Large intestine (tissue), 3 donors: ENCODE data around the gene ZRSR2. TPM values are rescaled to one million over a fixed set of nuclear protein-coding genes. Genes with fewer than 3 reads are reported as not detected.
A peak's percentile ranks its signal among the peaks of the same experiment; 100 is the strongest.

Experiments
- DNase-seq, 2 donors: peaks; one replicate each; pipeline versions ENCODE4 v3.0.0 to v3.0.0-alpha.2; 2013
- H3K27ac ChIP-seq: one replicate; pipeline ENCODE4 v1.5.1; 2013; ENCODE audit warnings: low read length
- H3K27me3 ChIP-seq: 2 replicates; pipeline ENCODE4 v1.6.1; 2013; ENCODE audit warnings: low read length; ENCODE audit not compliant: control insufficient read depth, insufficient read depth
- H3K36me3 ChIP-seq: 2 replicates; pipeline ENCODE4 v1.6.1; 2013; ENCODE audit warnings: low read length; ENCODE audit not compliant: control insufficient read depth, insufficient read depth
- H3K4me1 ChIP-seq: one replicate; pipeline ENCODE4 v1.6.1; 2013; ENCODE audit warnings: low read length; ENCODE audit not compliant: control insufficient read depth, insufficient read depth
- H3K4me3 ChIP-seq: one replicate; pipeline ENCODE4 v1.5.1; 2013; ENCODE audit warnings: low read length
- H3K9me3 ChIP-seq: one replicate; pipeline ENCODE4 v1.6.1; 2013; ENCODE audit warnings: mild to moderate bottlenecking, low read depth, low read length, moderate library complexity; ENCODE audit not compliant: control insufficient read depth
- WGBS: methylation state at CpG from one replicate; pipeline ENCODE4 v1.1.5; 2013; ENCODE audit warnings: low lambda C conversion rate; ENCODE audit not compliant: insufficient coverage; 5-methylcytosine and 5-hydroxymethylcytosine counted together
- polyA plus RNA-seq: library from polyadenylated mRNA; unstranded; fragments of 120-200 nt; gene quantifications from one replicate; pipeline ENCODE4 v1.2.1, GENCODE V29; 2013

Gene ZRSR2
- polyA plus RNA-seq, 1 donor: 13.5 TPM

DNA sequence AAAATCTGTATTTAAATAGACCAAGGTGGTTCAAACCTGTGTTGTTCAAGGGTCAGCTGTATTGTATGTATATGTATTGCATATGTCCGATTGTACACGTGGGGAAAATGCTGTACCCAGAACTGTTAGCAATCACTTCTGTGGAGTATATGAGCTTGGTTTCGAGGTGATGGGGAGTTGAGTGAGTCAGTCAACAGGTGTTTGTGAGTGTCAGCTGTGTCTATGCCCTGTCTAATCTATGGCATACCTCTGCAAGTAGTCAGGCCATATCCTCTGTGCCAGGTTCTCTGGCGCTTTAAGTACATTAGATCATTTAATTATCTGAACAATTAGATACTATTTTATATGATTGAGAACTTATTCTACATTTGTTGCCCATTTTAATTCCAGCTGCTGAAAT lies 7.4 kb downstream of the ZRSR2 start:
- H3K27ac ChIP-seq: no peak overlapping the region
- no peak for DNase-seq
- peaks cover 4% of the 10 kb centered on the region for H3K36me3 ChIP-seq
- H3K9me3 ChIP-seq: no peaks in the 10 kb centered on the region
- H3K27me3 ChIP-seq: no peaks in the 10 kb centered on the region
- H3K4me3 ChIP-seq: no peak overlapping the region
- H3K4me1 ChIP-seq: no peaks in the 10 kb centered on the region
- WGBS: no CpG with 5 or more reads among the region's 4 CpGs

DNA sequence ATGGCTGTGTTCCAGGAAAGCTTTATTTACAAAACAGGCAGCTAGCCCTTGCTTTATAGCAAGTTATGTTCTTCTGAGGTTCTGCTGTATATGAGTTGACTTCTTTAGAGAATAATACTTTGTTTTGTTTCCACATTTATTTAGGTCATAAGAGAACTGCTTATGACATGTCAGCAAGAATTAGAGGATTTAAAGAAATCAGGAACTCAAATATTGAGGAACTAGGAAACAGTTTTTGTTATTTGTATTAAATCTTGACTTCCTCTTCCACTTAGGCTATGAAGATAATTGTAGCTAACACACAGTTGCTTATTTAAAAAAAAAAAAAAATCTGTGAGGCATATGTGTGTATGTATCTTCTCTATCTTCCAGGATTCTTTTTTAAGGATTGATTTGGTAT lies 14.3 kb downstream of the ZRSR2 start:
- H3K27me3 ChIP-seq: no peaks in the 10 kb centered on the region
- H3K27ac ChIP-seq: no peak overlapping the region
- no peak overlapping the region for H3K4me3 ChIP-seq
- no peak for DNase-seq
- no peaks in the 10 kb centered on the region for H3K4me1 ChIP-seq
- no peaks in the 10 kb centered on the region for H3K9me3 ChIP-seq
- peaks cover 6% of the 10 kb centered on the region for H3K36me3 ChIP-seq

DNA sequence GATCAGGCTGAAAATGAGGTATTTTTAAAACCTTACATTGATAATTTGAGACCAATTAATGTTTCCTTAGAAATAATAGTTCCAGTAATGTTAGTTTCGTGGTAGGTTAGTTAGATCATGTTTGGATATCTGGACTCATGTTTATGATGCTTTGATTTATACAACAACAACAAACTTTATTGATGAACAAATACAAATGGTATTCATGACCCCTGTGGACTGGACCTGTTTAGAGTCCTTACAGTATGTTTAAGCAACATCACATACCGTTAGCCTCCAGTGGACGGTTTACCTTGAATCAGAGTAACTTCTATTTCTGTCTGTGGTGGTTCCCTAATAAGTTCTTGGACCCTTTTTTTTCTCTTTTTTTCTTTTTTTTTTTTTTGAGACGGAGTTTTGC lies 18.0 kb downstream of the ZRSR2 start:
- H3K36me3 ChIP-seq: peaks cover 17% of the 10 kb centered on the region
- no peaks in the 10 kb centered on the region for H3K9me3 ChIP-seq
- WGBS: no CpG with 5 or more reads among the region's 4 CpGs
- H3K27me3 ChIP-seq: no peaks in the 10 kb centered on the region
- no peak overlapping the region for H3K4me3 ChIP-seq
- no peaks in the 10 kb centered on the region for H3K4me1 ChIP-seq
- no peak overlapping the region for H3K27ac ChIP-seq
- DNase-seq: no peak

DNA sequence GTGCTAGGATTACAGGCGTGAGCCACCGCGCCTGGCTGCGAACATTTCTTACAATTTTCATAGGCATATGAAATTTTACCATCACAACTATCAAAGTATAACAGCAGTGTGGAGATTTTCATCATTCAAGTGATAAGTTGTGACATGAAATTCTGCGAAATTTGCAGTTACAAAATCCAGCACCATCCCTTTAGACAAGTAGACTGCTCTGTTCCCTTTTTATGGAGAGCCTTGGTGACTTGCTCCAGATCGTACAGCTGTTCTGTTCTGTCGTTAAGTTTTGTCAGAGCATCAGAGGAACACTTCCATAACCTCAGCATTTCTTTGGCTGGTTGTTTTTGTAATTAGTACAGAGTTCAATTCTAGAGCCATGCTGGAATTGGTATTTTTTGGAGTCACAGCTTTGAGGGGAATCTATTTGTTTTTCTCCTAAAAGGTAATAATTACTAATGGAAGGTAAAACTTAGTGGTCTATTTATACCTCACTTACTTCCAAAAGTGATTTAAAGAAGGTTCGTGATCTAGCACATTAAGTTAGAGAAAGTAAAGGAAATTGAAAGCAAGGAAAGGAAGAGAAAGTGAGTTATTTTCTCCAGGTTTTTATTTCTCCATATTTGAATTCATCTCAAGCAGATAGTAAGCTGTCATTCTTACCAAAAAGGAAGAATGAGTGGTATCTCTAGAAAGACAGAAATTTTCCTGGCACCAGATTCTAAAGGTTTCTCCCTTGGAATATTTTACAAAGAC lies 22.1 kb downstream of the ZRSR2 start:
- H3K4me1 ChIP-seq: no peaks in the 10 kb centered on the region
- 100% methylated on average over 2 of the region's 8 CpGs for WGBS
- H3K27ac ChIP-seq: no peak overlapping the region
- no peak overlapping the region for H3K4me3 ChIP-seq
- no peak for DNase-seq
- H3K36me3 ChIP-seq: peaks cover 26% of the 10 kb centered on the region
- H3K9me3 ChIP-seq: no peaks in the 10 kb centered on the region
- no peaks in the 10 kb centered on the region for H3K27me3 ChIP-seq

DNA sequence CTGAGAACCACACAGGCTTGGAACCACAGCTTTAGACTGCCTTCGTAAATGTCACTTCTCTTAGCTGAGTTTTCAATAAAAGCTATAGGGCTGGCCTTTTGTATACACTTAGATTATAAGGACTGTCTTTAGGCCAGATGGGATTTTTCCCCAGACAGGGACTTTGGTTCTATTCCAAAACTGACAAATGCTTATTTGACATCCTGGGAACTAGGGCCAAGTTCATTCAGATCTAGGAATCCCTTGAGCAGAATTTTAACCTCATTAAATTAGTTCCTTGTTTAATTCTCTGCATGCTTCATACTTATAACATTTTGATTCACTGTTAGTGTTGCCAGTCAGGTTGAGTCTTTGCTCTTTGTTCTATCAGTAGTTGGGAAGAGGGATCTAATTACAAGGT lies 23.1 kb downstream of the ZRSR2 start:
- H3K4me1 ChIP-seq: no peaks in the 10 kb centered on the region
- no peak for DNase-seq
- no peaks in the 10 kb centered on the region for H3K9me3 ChIP-seq
- no peak overlapping the region for H3K27ac ChIP-seq
- H3K36me3 ChIP-seq: peaks cover 26% of the 10 kb centered on the region
- no peaks in the 10 kb centered on the region for H3K27me3 ChIP-seq
- whole genome bisulfite sequencing: no CpG with 5 or more reads among the region's 1 CpG
- no peak overlapping the region for H3K4me3 ChIP-seq

DNA sequence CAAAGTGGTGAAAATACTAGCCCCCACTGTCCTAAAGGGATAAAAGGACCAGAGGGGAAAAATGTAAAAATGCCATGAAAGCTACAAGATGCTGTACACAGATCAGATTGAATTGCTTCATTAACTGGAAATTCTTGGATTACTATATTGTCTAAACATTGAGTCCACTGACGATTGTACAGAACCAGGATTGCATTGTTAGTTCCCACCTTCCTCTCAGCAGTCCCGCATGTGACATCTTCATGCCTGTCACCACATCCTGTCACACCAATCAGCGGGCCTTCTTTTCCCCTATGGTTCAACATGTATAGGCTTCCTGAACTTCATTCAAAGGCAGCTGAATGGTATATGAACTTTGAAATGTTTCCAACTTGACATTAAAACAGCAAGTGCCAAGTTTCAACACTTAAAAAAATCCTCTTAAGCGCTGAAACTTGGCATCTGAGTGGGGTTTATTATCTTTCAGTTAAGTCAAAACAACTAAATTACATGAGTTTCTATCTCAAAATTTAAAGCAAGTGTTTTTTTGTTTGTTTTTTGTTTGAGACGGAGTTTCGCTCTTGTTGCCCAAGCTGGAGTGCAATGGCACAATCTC lies 24.6 kb downstream of the ZRSR2 start:
- H3K27ac ChIP-seq: no peak overlapping the region
- peaks cover 21% of the 10 kb centered on the region for H3K36me3 ChIP-seq
- H3K9me3 ChIP-seq: no peaks in the 10 kb centered on the region
- WGBS: no CpG with 5 or more reads among the region's 6 CpGs
- no peaks in the 10 kb centered on the region for H3K4me1 ChIP-seq
- no peaks in the 10 kb centered on the region for H3K27me3 ChIP-seq
- no peak overlapping the region for H3K4me3 ChIP-seq
- DNase-seq: no peak

DNA sequence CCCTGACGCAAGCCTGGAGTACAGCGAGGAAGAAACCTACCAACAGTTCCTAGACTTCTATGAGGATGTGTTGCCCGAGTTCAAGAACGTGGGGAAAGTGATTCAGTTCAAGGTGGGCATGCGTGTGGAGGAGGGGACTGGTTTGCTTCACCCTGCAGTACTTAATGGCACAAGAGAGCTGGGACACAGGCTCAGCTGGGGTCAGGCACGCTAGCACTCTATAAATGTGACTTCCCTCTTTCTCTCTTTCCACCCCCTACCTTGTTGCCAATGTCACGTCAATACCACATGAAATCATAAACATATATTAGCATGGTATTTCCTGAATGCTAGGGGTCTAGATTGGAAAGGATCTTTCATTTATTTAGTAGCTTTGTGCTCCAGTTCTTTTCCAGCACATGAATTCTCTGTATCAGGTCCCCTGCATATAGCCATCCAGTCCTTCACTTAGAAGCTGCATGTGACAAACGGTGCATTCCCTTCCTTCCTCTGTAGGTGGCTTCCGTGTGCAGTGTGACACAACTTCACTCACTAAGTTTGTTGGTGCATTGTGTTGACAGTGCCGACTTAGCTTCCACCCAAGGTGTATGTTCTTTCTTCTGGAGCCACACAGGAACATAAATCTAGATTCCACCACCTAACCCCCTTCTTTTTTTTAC lies 25.6 kb downstream of the ZRSR2 start:
- no peak overlapping the region for H3K27ac ChIP-seq
- DNase-seq: peak in 1 of 2 donors; percentile 16

DNA sequence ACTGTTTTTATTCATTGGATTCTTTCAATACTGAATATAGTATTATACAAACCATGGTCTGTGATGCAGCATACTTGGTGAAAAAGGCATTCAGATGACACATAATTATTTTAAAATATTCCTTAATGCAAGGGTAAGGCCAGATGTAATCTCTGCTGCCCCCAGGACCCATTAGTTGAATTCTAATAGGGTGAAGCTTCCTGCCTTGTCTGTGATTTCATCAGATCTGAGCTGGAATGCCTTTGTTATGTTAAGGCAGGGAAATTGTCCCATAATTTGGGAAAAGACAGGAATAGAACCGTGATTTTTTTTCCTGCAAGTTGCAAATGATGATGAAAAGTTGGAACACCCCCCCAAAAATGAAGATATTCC lies 26.1 kb downstream of the ZRSR2 start:
- no peak overlapping the region for H3K27ac ChIP-seq
- peaks cover 24% of the 10 kb centered on the region for H3K36me3 ChIP-seq
- DNase-seq: no peak
- no peaks in the 10 kb centered on the region for H3K9me3 ChIP-seq
- no CpG with 5 or more reads among the region's 1 CpG for WGBS
- H3K4me1 ChIP-seq: no peaks in the 10 kb centered on the region
- H3K4me3 ChIP-seq: no peak overlapping the region
- H3K27me3 ChIP-seq: no peaks in the 10 kb centered on the region

More for the DNA sequence above, 25.6 kb downstream of the ZRSR2 start:
- no CpG with 5 or more reads among the region's 10 CpGs for WGBS
- H3K9me3 ChIP-seq: no peaks in the 10 kb centered on the region
- no peaks in the 10 kb centered on the region for H3K27me3 ChIP-seq
- peaks cover 26% of the 10 kb centered on the region for H3K36me3 ChIP-seq
- H3K4me1 ChIP-seq: no peaks in the 10 kb centered on the region
- no peak overlapping the region for H3K4me3 ChIP-seq

DNA sequence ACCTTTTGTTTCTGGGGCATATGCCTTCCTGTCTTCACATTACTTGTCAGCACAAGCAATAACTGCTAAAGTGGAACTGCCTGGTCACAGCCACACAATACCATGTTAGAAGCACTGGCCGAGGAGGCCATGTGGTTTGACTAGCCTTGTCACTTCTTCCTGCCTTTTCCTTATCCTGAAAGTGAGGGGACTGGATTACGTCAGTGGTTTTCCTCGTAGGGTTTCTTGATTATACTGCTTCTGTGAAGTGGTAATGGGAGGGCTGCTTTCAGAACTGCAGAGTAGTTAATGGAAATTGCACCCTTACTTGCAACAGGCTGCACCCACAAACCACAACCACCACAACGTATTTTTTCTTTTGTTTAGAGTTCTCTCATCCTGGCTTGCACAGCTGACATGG lies 26.6 kb downstream of the ZRSR2 start:
- Histone ChIP-seq H3K9me3 (no peaks in the 10 kb centered on the region), H3K36me3 (peaks cover 24% of the 10 kb centered on the region), H3K27me3 (no peaks in the 10 kb centered on the region), H3K27ac (no peak overlapping the region), H3K4me3 (no peak overlapping the region), H3K4me1 (no peaks in the 10 kb centered on the region)
- no CpG with 5 or more reads among the region's 4 CpGs for WGBS
- DNase-seq: no peak

DNA sequence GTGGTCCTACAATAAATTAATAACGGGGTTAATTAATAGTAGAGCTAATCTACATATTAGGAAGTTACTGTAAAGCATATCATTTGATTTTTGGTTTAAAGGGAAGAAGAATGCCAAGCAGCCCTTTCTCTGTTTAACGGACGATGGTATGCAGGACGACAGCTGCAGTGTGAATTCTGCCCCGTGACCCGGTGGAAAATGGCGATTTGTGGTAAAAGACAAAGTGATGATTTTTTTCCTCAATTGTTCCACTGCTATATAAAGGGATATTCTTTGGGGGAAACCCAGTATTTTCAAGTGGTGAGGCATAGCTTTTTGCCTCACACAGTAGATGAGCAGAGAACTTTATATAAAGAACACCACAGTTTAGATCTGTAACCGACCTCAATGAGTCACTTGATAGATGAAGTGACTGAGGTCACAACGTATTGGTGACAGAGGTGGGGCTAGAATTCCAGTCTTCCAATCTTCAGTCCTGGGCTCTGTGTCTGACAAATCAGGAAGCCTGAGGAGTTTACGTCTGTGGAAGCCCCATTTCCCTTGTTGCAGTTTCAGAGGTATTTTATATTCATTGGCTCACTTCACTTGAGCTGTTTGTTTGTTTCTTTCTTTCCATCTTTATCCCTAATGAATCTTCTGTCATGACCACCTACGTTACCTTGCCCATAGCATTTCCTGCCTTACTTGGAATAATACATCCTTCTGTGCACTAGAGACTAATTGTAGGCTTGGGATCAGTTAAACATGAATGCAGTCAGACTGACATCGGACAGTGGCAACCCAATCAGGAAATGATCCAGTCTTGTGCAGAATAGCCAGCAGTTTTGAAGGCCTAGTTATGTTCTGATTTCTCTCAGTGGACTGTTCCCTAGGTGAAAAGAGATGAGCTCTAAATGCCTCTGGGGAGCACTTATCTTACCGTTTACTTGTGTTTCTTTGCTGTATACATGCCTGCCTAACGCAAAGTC lies 30.1 kb downstream of the ZRSR2 start:
- Histone ChIP-seq H3K9me3 (no peaks in the 10 kb centered on the region), H3K27ac (no peak overlapping the region), H3K36me3 (peaks cover 22% of the 10 kb centered on the region), H3K4me1 (no peaks in the 10 kb centered on the region), H3K27me3 (no peaks in the 10 kb centered on the region), H3K4me3 (no peak overlapping the region)
- no peak for DNase-seq
- WGBS: no CpG with 5 or more reads among the region's 14 CpGs
